Right lobe of liver (tissue), 6 donors: ENCODE data around the gene INPP5D. TPM values are rescaled to one million over a fixed set of nuclear protein-coding genes. Genes with fewer than 3 reads are reported as not detected.

Source experiments
- ATAC-seq, 4 donors: fragments of 200-7000 bp; cut with Tn5 transposase; one replicate each; pipeline ENCODE4 v1.9.1; 2020; ENCODE audit warnings: mild to moderate bottlenecking in 4 of 4, moderate library complexity in 4 of 4
- DNase-seq, 3 donors: peaks; one replicate each; pipeline ENCODE4 v3.0.0-alpha.2; 2020
- H3K27ac ChIP-seq, 3 donors: fragments of 200-600 bp; one replicate each; pipeline ENCODE4 v1.8.0; 2022
- H3K27me3 ChIP-seq, 2 donors: fragments of 200-600 bp; one replicate each; pipeline ENCODE4 v1.8.0; 2022
- H3K36me3 ChIP-seq, 4 donors: fragments of 200-600 bp; sonication (generic) in 1 of 4; one replicate each; pipeline versions ENCODE4 v1.5.1 to v1.8.0; 2017 to 2022; ENCODE audit warnings: control low read depth in 1 of 4
- H3K4me1 ChIP-seq, 4 donors: fragments of 200-600 bp; sonication (generic) in 1 of 4; one replicate each; pipeline versions ENCODE4 v1.5.1 to v1.8.0; 2017 to 2022; ENCODE audit warnings: control low read depth in 1 of 4
- H3K4me3 ChIP-seq, 3 donors: fragments of 200-600 bp; one replicate each; pipeline ENCODE4 v1.8.0; 2022
- H3K9me3 ChIP-seq, 4 donors: fragments of 200-600 bp; sonication (generic) in 1 of 4; one replicate each; pipeline versions ENCODE4 v1.5.1 to v1.8.0; 2017 to 2022; ENCODE audit warnings: control low read depth in 1 of 4
- CTCF ChIP-seq, 4 donors: fragments of 200-600 bp in 3 of 4; fragments of 450-650 bp in 1 of 4; IDR thresholded peaks; one replicate each; pipeline versions ENCODE4 v1.5.1 to v1.8.0; 2016 to 2022; ENCODE audit warnings: antibody characterized with exemption in 4 of 4, mild to moderate bottlenecking in 2 of 4
- POLR2A ChIP-seq: fragments of 450-650 bp; IDR thresholded peaks from one replicate; pipeline ENCODE4 v1.6.1; 2017; ENCODE audit warnings: antibody characterized with exemption, mild to moderate bottlenecking
- WGBS: methylation state at CpG from one replicate; pipeline ENCODE4 v1.1.6; 2018; ENCODE audit warnings: low coverage, low lambda C conversion rate; ENCODE audit not compliant: insufficient coverage; ENCODE audit errors: missing lambda C conversion rate; 5-methylcytosine and 5-hydroxymethylcytosine counted together
- intact Hi-C, 2 donors: fragments of 100-400 bp; cut with DNase I; formaldehyde crosslinking; loops; one replicate each; pipeline versions ENCODE4 v1.11.2 to v1.14.1; 2022
- total RNA-seq, 6 experiments: library from RNA; depleted of rRNA in 2 of 6; stranded (reverse); fragments of >200 nt in 2 of 6; fragmentation: NEBNext Ultra II Directional in 3 of 6; extraction: Animal tissue kit (Norgen Biotek cat#: 25700) in 3 of 6; gene quantifications; one replicate each; pipeline versions ENCODE4 v1.1.0 to v1.2.4, GENCODE V29; 2016 to 2023
- donor health status: DM: no; HTN: yes; CAD: no.
- donor health status: DM: no; HTN: no; CAD: no.
- donor health status: DM: no; HTN: no; CAD: no.
- donor health status: DM: no; HTN: yes; CAD: no.
- donor health status: DM: no; HTN: yes; CAD: no.

INPP5D gene
- total RNA-seq, 6 experiments from 2014 or later: 3.5 to 8.1 (median 5.5) TPM

- H3K27ac ChIP-seq: no peak overlapping the region
- intact Hi-C loops: no loop called here
- no peaks in the 10 kb centered on the region for H3K27me3 ChIP-seq
- WGBS: no CpG with 5 or more reads among the region's 17 CpGs
- no peaks in the 10 kb centered on the region for H3K36me3 ChIP-seq
- H3K4me3 ChIP-seq: no peak overlapping the region
- TF ChIP-seq POLR2A (no peak), CTCF (IDR thresholded peaks at IDR 0.05) (no peak)
- H3K9me3 ChIP-seq: no peaks in the 10 kb centered on the region
- ATAC-seq (no peak), DNase-seq (no peak)
- no peaks in the 10 kb centered on the region for H3K4me1 ChIP-seq
Measured at GRCh38 chr2:233164128-233164635, 104.0 kb downstream of the INPP5D start.

GRCh38 chr2:233164967-233165366 is 104.8 kb downstream of the INPP5D start:
- TF ChIP-seq CTCF (IDR thresholded peaks at IDR 0.05): no peak
- TF ChIP-seq POLR2A: no peak
- no peak for ATAC-seq
- Histone ChIP-seq H3K4me3 (no peak overlapping the region), H3K27me3 (no peaks in the 10 kb centered on the region), H3K36me3 (no peaks in the 10 kb centered on the region), H3K27ac (no peak overlapping the region), H3K4me1 (no peaks in the 10 kb centered on the region), H3K9me3 (no peaks in the 10 kb centered on the region)
- WGBS: 64% methylated on average over 4 of the region's 4 CpGs
- intact Hi-C loops: no loop called here
- no peak for DNase-seq

- Histone ChIP-seq H3K4me1 (no peaks in the 10 kb centered on the region), H3K4me3 (no peak overlapping the region), H3K9me3 (no peaks in the 10 kb centered on the region), H3K36me3 (no peaks in the 10 kb centered on the region), H3K27ac (no peak overlapping the region), H3K27me3 (no peaks in the 10 kb centered on the region)
- TF ChIP-seq POLR2A (no peak), CTCF (IDR thresholded peaks at IDR 0.05) (no peak)
- ATAC-seq: no peak
- WGBS: 47% methylated on average over 4 of the region's 4 CpGs
- intact Hi-C loops: no loop called here
- no peak for DNase-seq
Measured at GRCh38 chr2:233165543-233165894, 105.4 kb downstream of the INPP5D start.

GRCh38 chr2:233165895-233166661 is 105.9 kb downstream of the INPP5D start:
- Histone ChIP-seq H3K4me3 (no peak overlapping the region), H3K9me3 (no peaks in the 10 kb centered on the region), H3K27ac (no peak overlapping the region), H3K27me3 (no peaks in the 10 kb centered on the region), H3K36me3 (no peaks in the 10 kb centered on the region), H3K4me1 (no peaks in the 10 kb centered on the region)
- ATAC-seq (peak; percentile 62 to 77 (median 73)), DNase-seq (peak; percentile 61 to 76 (median 66))
- WGBS: 28% methylated on average over 18 of the region's 19 CpGs
- TF ChIP-seq CTCF (IDR thresholded peaks at IDR 0.05) (no peak), POLR2A (no peak)
- intact Hi-C loops: no loop called here
